HCEC 1CT (cell line): Measurements from ENCODE around the gene SIGLEC15.

Experiments used
- DNase-seq: peaks from one replicate; pipeline ENCODE4 v3.0.0-alpha.2; 2017

SIGLEC15 gene

GRCh38 chr18:45880876-45881558, 55.5 kb downstream of the SIGLEC15 start:
- DNase-seq: no peak

- DNase-seq: no peak
These were observed 62.1 kb downstream of the SIGLEC15 start for GRCh38 chr18:45887585-45887984.

GRCh38 chr18:45889419-45890064, 64.1 kb downstream of the SIGLEC15 start:
- DNase-seq: no peak

DNA sequence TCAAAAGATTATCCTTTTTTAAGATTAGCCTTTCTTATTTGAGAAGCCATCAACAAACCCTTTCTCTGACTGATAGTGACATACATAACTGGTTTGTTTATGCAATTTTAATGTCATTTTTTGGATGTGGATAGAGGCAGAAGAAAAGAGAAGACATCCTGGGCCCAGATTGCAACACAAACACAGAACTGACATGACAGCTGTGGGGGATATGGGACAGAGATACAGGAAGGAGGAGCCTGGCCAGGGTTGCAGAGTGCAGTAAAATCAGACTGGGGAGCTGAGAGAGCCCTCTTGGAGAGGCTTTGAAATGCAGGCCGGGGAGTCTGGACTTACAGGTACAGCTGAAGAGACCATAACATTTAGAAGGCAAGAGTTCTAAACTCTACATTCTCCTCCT, 65.1 kb downstream of the SIGLEC15 start:
- no peak for DNase-seq

DNA sequence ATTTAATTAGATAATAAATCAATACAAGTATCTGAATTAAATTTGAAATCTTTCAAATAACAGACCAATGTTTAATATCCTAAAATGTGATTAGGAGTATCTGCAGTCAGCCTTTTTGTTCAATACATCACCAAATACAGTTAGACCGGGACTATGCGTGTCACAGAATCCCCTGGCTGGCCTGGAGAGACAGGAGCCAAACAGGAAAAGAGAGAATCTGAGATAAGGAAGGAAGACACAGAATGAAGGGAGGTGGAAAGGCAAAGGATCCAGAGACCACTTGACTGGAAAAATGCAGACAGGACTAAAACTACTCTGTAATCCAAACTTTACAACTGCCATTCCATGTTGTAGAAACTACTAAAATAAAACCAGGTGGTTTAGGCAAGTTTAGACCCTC, 66.3 kb downstream of the SIGLEC15 start:
- no peak for DNase-seq
